HepG2 (cell line): ENCODE data around the gene CCDC117. TPM values are rescaled to one million over a fixed set of nuclear protein-coding genes. Genes with fewer than 3 reads are reported as not detected.

Experiments
- BCLAF1 ChIP-seq: fragments of 450-650 bp; IDR thresholded peaks from 2 replicates; pipeline ENCODE4 v1.6.1; 2017; ENCODE audit warnings: mild to moderate bottlenecking
- CREB1 ChIP-seq, 2 experiments: fragments of 450-650 bp in 1 of 2; IDR thresholded peaks; 2 replicates each; pipeline ENCODE4 v1.6.1; 2016 to 2017; ENCODE audit warnings: control low read depth in 1 of 2, mild to moderate bottlenecking in 1 of 2, missing compliant biosample characterization in 1 of 2, missing genetic modification characterization in 1 of 2
- DMAP1 ChIP-seq: IDR thresholded peaks from 2 replicates; pipeline ENCODE4 v1.6.1; 2016
- ELF3 ChIP-seq: IDR thresholded peaks from 2 replicates; pipeline ENCODE4 v1.6.1; 2016; ENCODE audit warnings: missing genetic modification reagents, missing compliant biosample characterization
- FOXA3 ChIP-seq: IDR thresholded peaks from 2 replicates; pipeline ENCODE4 v1.6.1; 2016; ENCODE audit warnings: missing genetic modification reagents, missing compliant biosample characterization
- GLMP ChIP-seq: sonication (generic); formaldehyde crosslinking; IDR thresholded peaks from 2 replicates; pipeline ENCODE4 v1.9.0; 2021; ENCODE audit warnings: missing genetic modification reagents, mild to moderate bottlenecking, borderline replicate concordance
- HHEX ChIP-seq: IDR thresholded peaks from 2 replicates; pipeline ENCODE4 v1.6.1; 2016; ENCODE audit warnings: control low read depth
- NONO ChIP-seq, 2 experiments: fragments of 450-650 bp in 1 of 2; sonication (generic) in 1 of 2; formaldehyde crosslinking in 1 of 2; IDR thresholded peaks in 1 of 2; conservative IDR thresholded peaks in 1 of 2; 2 replicates each; pipeline versions ENCODE4 v1.6.1 to v1.8.0; 2017 to 2022; ENCODE audit warnings: mild to moderate bottlenecking in 1 of 2, missing genetic modification reagents in 1 of 2, moderate library complexity in 1 of 2
- NR0B2 ChIP-seq: sonication (generic); formaldehyde crosslinking; IDR thresholded peaks from 2 replicates; pipeline ENCODE4 v1.4.0; 2020; ENCODE audit warnings: mild to moderate bottlenecking, missing genetic modification reagents
- SAP130 ChIP-seq: IDR thresholded peaks from 2 replicates; pipeline ENCODE4 v1.6.1; 2016; ENCODE audit warnings: low read depth
- SOX5 ChIP-seq: IDR thresholded peaks from 2 replicates; pipeline ENCODE4 v1.6.1; 2016; ENCODE audit warnings: borderline replicate concordance
- THRA ChIP-seq: sonication (generic); formaldehyde crosslinking; IDR thresholded peaks from 2 replicates; pipeline ENCODE4 v1.4.0; 2020; ENCODE audit warnings: missing genetic modification reagents, borderline replicate concordance
- TSC22D2 ChIP-seq: sonication (generic); formaldehyde crosslinking; IDR thresholded peaks from 2 replicates; pipeline ENCODE4 v1.5.1; 2020; ENCODE audit warnings: missing genetic modification reagents, mild to moderate bottlenecking, borderline replicate concordance
- YY1 ChIP-seq: IDR thresholded peaks from 2 replicates; pipeline ENCODE4 v1.6.1; 2011; ENCODE audit warnings: low read length, low read depth, moderate library complexity, mild to moderate bottlenecking; ENCODE audit not compliant: insufficient read depth, insufficient replicate concordance
- ZGPAT ChIP-seq: IDR thresholded peaks from 2 replicates; pipeline ENCODE4 v1.6.1; 2016; ENCODE audit warnings: mild to moderate bottlenecking
- ZNF101 ChIP-seq: sonication (generic); formaldehyde crosslinking; IDR thresholded peaks from 2 replicates; pipeline ENCODE4 v1.4.0; 2020; ENCODE audit warnings: mild to moderate bottlenecking, low read depth, missing genetic modification reagents, borderline replicate concordance
- ZNF317 ChIP-seq: sonication (generic); formaldehyde crosslinking; IDR thresholded peaks from 2 replicates; pipeline ENCODE4 v1.5.0; 2020; ENCODE audit warnings: mild to moderate bottlenecking, missing genetic modification reagents
- ZNF710 ChIP-seq: sonication (generic); formaldehyde crosslinking; IDR thresholded peaks from 2 replicates; pipeline ENCODE4 v1.5.0; 2020; ENCODE audit warnings: mild to moderate bottlenecking, missing genetic modification reagents, borderline replicate concordance
- polyA plus RNA-seq, 8 experiments: library from polyadenylated mRNA; depleted of rRNA in 3 of 8; stranded (reverse) in 7 of 8; unstranded in 1 of 8; fragments of >200 nt; fragmentation: Illumina TruSeq in 4 of 8; extraction: Trizol in 4 of 8; gene quantifications; 2 replicates each; pipeline versions ENCODE4 v1.2.1 to v1.2.3, GENCODE V29; 2011 to 2016; ENCODE audit warnings: low read depth in 4 of 8, missing spikeins in 1 of 8, mixed read lengths in 1 of 8; ENCODE audit not compliant: insufficient read depth in 1 of 8
- total RNA-seq, 5 experiments: library from RNA; depleted of rRNA; stranded (reverse); fragments of >200 nt; fragmentation: Illumina TruSeq; extraction: Trizol; gene quantifications; 2 replicates each; pipeline ENCODE4 v1.2.3, GENCODE V29; 2016; ENCODE audit warnings: low read depth in 1 of 5

The CCDC117 gene
- total and polyA plus RNA-seq, 2 of the 13 experiments (the other 11 are each of a cell fraction or from before 2014, with no cell fraction given) = 12.6 to 34.2 TPM

GRCh38 chr22:28783786-28784671 is 11.5 kb downstream of the CCDC117 start (continued):
- TF ChIP-seq BCLAF1 (no peak), NONO (IDR thresholded peaks at IDR 0.05) (no peak), NONO (CRISPR knock-in tag; conservative IDR thresholded peaks at IDR 0.05) (peak; percentile 56; the same call in 1 of the 2 replicates), GLMP (CRISPR knock-in tag) (no peak), ZNF710 (CRISPR knock-in tag) (peak; percentile 42; the same call in 1 of the 2 replicates), ZNF101 (CRISPR knock-in tag) (no peak), SOX5 (CRISPR knock-in tag) (peak; percentile 86), FOXA3 (peak; percentile 73), CREB1 (IDR thresholded peaks at IDR 0.05) (peak; percentile 59), CREB1 (CRISPR knock-in tag; IDR thresholded peaks at IDR 0.05) (peak; percentile 81), ZNF317 (peak; percentile 62; the same call in 1 of the 2 replicates), YY1 (peak; percentile 15), NR0B2 (CRISPR knock-in tag) (no peak), SAP130 (peak; percentile 75), DMAP1 (CRISPR knock-in tag) (no peak), ZGPAT (CRISPR knock-in tag) (peak; percentile 80), THRA (CRISPR knock-in tag) (peak; percentile 74), TSC22D2 (0 out of 2 replicates have a peak, but pooled peaks have one; percentile 28), HHEX (CRISPR knock-in tag) (no peak), ELF3 (CRISPR knock-in tag) (peak; percentile 54)
